ENCODE data around the gene PC.
"Not testable (repeated sequence)": the region's sequence is repeated elsewhere in the genome, so short reads cannot be mapped to it uniquely, and the experiment has no call there.

PC gene

GRCh38 chr11:66840317-66841091, 117.7 kb downstream of the PC start:
- DNase-seq = no peak

- DNase-seq = no peak
Observed at GRCh38 chr11:66835768-66836405, 122.3 kb downstream of the PC start.

GRCh38 chr11:66834943-66835342, 123.2 kb downstream of the PC start:
- DNase-seq = no peak

- no peak for DNase-seq
Observed at GRCh38 chr11:66834539-66834845, 123.7 kb downstream of the PC start.

GRCh38 chr11:66824573-66824972, 133.6 kb downstream of the PC start:
- DNase-seq = not testable (repeated sequence)

GRCh38 chr11:66823700-66824099, 134.5 kb downstream of the PC start:
- no peak for DNase-seq

GRCh38 chr11:66820901-66821300, 137.3 kb downstream of the PC start:
- DNase-seq = no peak

GRCh38 chr11:66820381-66820780, 137.8 kb downstream of the PC start:
- no peak for DNase-seq

GRCh38 chr11:66818231-66818955, 139.8 kb downstream of the PC start:
- no peak for DNase-seq

- DNase-seq = no peak
Observed at GRCh38 chr11:66815646-66816045, 142.5 kb downstream of the PC start.

- DNase-seq = no peak
Observed at GRCh38 chr11:66814678-66815077, 143.5 kb downstream of the PC start.

- no peak for DNase-seq
Observed at GRCh38 chr11:66810576-66811185, 147.5 kb downstream of the PC start.

GRCh38 chr11:66809592-66809991, 148.6 kb downstream of the PC start:
- no peak for DNase-seq

- DNase-seq = no peak
Observed at GRCh38 chr11:66800720-66801428, 157.3 kb downstream of the PC start.

- DNase-seq = not testable (repeated sequence)
Observed at GRCh38 chr11:66799815-66800214, 158.4 kb downstream of the PC start.
